Astrocyte of the cerebellum (primary cell): ENCODE data around the gene UBE2I.
"Not testable (repeated sequence)": the region's sequence is repeated elsewhere in the genome, so short reads cannot be mapped to it uniquely, and the experiment has no call there.

ENCODE experiments used
- DNase-seq: peaks from one replicate; pipeline ENCODE4 v3.0.0-alpha.2; 2011; ENCODE audit warnings: low read depth
- H3K4me3 ChIP-seq: 2 replicates; pipeline ENCODE4 v1.5.1; 2011; ENCODE audit warnings: mild to moderate bottlenecking, low read depth, low read length, moderate library complexity
- in situ Hi-C: cut with HindIII; loops from 2 replicates; pipeline ENCODE4 v1.10.0; 2017; ENCODE audit warnings: low sequenced_read_pairs
- TF ChIP-seq, protein P1 (sequence below): IDR thresholded peaks from 2 replicates; pipeline ENCODE4 v1.5.1; 2012; ENCODE audit warnings: low read length, low read depth, moderate library complexity, mild to moderate bottlenecking; ENCODE audit errors: missing control alignments

UBE2I gene

DNA sequence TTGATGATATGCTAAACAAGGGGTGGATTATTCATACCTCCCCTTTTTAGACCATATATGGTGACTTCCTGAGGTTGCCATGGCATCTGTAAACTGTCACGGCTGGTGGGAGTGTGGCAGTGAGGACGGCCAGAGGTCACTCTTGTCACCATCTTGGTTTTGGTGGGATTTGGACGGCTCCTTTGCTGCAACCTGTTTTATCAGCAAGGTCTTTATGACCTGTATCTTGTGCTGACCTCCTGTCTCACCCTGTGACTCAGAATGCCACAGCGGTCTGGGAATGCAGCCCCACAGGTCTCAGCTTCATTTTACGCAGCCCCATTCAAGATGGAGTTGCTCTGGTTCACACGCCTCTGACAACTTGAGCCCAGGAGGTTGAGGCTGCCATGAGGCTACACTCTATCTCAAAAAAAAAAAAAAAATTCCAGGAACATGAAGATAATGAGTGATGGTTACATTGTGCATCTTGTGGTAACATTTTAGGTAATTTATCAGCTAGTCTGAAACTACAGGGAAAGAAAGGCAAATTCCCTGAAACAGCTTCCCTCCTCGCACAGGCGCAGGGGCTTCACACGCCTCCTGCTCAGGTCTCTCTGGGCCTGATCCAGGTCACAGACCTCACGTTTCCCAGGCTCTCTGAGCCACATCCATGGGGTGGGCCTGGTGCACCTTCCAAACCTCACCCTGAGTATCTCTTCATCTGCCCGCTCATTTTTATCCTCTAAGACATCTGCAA is 15.3 kb upstream of the UBE2I start:
- no peak overlapping the region for H3K4me3 ChIP-seq
- TF ChIP-seq, protein P1, sequence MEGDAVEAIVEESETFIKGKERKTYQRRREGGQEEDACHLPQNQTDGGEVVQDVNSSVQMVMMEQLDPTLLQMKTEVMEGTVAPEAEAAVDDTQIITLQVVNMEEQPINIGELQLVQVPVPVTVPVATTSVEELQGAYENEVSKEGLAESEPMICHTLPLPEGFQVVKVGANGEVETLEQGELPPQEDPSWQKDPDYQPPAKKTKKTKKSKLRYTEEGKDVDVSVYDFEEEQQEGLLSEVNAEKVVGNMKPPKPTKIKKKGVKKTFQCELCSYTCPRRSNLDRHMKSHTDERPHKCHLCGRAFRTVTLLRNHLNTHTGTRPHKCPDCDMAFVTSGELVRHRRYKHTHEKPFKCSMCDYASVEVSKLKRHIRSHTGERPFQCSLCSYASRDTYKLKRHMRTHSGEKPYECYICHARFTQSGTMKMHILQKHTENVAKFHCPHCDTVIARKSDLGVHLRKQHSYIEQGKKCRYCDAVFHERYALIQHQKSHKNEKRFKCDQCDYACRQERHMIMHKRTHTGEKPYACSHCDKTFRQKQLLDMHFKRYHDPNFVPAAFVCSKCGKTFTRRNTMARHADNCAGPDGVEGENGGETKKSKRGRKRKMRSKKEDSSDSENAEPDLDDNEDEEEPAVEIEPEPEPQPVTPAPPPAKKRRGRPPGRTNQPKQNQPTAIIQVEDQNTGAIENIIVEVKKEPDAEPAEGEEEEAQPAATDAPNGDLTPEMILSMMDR, result no peak
- no peak for DNase-seq
- in situ Hi-C loops, result loop anchor here (25.0 kb wide), 2 partner anchors 93 to 157 kb away; no protein-coding TSS in a partner anchor

DNA sequence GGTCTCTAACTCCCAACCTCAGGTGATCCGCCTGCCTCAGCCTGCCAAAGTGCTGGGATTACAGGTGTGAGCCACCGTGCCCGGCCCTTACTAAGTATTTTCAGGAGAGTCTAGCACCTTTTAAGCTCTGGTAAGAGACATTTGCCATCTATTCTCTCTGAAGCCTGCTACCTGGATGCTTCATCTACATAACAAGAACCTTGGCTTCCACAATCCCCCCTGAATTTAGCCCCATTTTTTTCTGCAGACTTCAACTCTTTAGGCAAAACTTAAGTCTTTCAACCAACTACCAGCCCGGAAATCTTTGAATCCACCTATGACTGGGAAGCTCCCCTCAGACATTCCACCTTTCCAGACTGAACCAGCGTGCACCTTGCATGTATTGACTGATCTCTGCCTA is 14.0 kb upstream of the UBE2I start:
- TF ChIP-seq, protein P1, result no peak
- no peak for DNase-seq
- no peak overlapping the region for H3K4me3 ChIP-seq
- in situ Hi-C loops, result loop anchor here (25.0 kb wide), 2 partner anchors 92 to 158 kb away; no protein-coding TSS in a partner anchor

DNA sequence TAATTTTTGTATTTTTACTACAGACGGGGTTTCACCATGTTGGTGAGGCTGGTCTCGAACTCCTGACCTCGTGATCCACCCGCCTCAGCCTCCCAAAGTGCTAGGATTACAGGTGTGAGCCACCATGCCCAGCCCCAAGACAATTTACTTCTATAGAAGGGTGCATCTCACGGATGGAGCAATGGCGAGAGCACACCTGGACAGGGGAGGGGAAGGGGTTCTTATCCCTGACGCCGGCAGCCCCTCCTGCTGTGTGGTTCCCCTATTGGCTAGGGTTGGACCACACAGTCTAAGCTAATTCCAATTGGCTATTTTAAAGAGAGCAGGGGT is 12.8 kb upstream of the UBE2I start:
- in situ Hi-C loops, result loop anchor here (25.0 kb wide), 2 partner anchors 91 to 159 kb away; no protein-coding TSS in a partner anchor
- H3K4me3 ChIP-seq, result not testable (repeated sequence)

DNA sequence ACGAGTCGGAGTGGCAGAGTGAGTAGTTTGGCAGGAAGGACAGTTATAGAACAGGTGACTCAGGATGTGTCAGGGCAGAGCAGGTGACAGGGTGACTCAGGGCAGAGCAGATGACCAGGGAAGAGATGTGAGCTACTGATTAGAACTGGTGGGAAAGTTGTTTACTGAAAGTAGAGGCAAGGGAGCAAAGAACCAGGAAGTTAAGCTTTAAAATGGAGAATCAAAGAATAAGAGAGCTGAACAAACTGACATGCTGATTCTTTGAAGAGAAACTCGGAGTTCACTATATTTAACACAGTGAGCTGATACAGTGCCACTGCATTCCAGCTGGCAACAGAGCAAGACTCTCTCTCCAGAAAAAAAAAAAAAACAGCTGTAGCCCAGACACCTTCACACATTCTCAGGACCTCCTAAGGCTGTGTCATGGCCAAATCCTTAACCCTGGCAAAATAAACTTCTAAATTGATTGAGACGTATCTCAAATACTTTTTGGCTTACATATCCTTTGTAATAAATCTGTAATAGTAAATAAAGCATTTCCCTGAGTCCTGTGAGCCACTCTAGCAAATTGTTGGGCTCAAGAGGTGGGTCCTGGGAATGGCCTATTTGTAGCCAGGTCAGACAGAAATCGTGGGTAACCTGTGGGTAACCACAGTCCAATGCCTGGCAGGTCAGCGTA is 12.3 kb upstream of the UBE2I start:
- TF ChIP-seq, protein P1, result no peak
- in situ Hi-C loops, result loop anchor here (25.0 kb wide), 2 partner anchors 90 to 160 kb away; no protein-coding TSS in a partner anchor
- no peak for DNase-seq
- H3K4me3 ChIP-seq, result no peak overlapping the region

More for the DNA sequence above, 12.8 kb upstream of the UBE2I start:
- DNase-seq, result not testable (repeated sequence)

DNA sequence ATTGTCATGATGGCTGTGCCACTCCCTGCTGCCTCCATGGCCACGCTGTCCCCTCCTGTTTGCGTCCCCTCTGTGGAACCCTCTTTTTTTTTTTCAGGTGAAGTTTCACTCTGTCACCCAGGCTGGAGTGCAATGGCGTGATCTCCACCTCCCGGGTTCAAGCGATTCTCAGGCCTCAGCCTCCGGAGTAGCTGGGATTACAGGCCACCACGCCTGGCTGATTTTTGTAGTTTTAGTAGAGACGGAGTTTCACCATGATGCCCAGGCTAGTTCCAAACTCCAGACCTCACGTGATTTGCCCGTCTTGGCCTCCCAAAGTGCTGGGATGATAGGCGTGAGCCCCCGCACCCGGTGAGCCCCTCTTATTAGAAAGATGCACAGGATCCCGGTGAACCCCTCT is 11.0 kb upstream of the UBE2I start:
- TF ChIP-seq, protein P1, result no peak
- no peak for DNase-seq
- H3K4me3 ChIP-seq, result no peak overlapping the region
- in situ Hi-C loops, result loop anchor here (25.0 kb wide), 2 partner anchors 89 to 161 kb away; no protein-coding TSS in a partner anchor

DNA sequence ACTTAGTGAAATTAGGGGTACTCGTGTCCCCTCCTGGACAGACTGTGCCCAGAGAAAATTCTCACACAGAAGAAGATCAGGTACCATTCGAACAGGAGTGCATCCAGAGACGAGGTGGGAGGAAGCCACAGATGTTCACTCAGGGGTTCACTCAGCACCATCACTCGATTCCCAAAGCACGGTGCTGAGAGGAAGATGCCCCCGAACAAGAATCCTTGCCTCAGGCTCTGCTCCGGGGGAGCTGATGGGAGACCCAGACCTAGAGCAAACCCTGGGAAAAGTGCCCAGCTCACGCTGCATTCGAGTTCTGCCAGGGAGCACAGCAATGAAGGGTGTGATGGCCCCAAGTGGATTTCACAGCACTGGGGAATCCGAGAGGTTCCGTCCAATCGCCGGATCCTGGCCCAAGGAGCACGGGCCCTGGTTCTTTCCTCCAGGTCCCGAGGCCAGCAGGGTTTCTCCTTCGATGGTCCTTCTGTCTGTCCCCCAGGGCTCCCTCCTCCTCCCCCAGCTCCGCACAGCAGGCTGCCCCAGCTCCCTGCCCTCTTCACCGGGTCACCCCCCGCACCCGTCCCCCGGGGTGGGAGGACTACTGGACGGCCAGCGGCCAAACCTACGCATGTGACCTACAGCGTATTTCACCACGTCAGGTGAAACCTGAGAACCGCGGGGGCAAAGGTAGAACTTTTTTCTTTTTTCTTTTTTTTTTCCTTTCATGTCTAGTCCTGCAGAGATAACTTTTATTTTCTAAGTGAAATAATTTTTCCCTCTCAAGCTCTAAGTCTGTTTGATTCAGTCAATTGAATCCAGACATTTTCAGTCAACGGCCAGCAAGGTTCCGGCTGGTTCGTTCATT is 10.2 kb upstream of the UBE2I start:
- in situ Hi-C loops, result loop anchor here (25.0 kb wide), 2 partner anchors 88 to 162 kb away; no protein-coding TSS in a partner anchor
- no peak for DNase-seq
- no peak overlapping the region for H3K4me3 ChIP-seq
- TF ChIP-seq, protein P1, result no peak
